Occipital lobe (tissue), 2 donors: ENCODE data around the gene MYH15. TPM values are rescaled to one million over a fixed set of nuclear protein-coding genes. Genes with fewer than 3 reads are reported as not detected.
"Not testable (repeated sequence)": the region's sequence is repeated elsewhere in the genome, so short reads cannot be mapped to it uniquely, and the experiment has no call there.

Experiments used
- DNase-seq: peaks from one replicate; lab custom pipeline; 2025; lab: John Stamatoyannopoulos, UW
- total RNA-seq: library from RNA; depleted of rRNA; stranded (reverse); fragments of >200 nt; gene quantifications from one replicate; pipeline ENCODE4 v1.2.3, GENCODE V29; 2014

MYH15 gene
- total RNA-seq, 1 donor from 2014 or later = 0.31 TPM

DNA sequence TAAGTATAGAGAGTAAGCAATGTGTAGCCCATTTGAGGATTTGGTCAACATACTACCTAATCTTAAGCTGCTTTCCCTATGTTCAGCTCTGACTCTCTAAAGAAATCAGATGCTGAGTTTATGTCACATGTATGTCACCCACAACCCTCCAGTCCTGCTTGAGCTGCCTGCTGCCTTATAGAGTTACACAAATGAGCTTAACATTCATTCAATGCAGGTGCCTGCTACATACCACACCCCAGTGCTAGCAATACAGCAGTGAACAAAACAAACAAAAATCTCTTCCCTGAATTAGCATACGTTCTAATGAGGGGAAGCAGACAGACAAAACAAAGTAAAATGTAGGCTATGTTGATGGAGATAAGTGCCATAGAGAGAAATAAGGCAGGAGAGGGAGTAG, 121.0 kb downstream of the MYH15 start:
- DNase-seq = no peak

GRCh38 chr3:108388136-108389132, 122.0 kb downstream of the MYH15 start:
- DNase-seq = peak; percentile 56

DNA sequence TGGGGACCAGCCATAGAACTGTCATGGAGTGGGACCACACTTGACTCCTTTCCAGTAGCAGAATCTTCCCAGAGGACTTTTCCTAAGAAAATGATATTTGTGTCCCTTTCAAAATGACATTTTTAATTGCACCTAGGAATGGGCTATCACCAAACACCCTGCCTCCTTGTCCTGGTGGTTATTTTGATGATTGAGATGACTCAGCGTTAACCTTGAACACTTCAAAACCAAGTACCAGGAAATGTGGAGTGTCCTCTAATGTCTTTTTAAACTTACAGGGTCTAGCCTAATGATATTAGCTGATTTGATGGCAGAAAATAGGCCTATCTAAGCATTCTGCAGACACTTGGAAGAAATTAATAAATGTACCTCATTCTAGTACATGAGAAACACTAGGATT, 123.3 kb downstream of the MYH15 start:
- no peak for DNase-seq

- DNase-seq = no peak
Observed at GRCh38 chr3:108383306-108383705, 127.1 kb downstream of the MYH15 start.

DNA sequence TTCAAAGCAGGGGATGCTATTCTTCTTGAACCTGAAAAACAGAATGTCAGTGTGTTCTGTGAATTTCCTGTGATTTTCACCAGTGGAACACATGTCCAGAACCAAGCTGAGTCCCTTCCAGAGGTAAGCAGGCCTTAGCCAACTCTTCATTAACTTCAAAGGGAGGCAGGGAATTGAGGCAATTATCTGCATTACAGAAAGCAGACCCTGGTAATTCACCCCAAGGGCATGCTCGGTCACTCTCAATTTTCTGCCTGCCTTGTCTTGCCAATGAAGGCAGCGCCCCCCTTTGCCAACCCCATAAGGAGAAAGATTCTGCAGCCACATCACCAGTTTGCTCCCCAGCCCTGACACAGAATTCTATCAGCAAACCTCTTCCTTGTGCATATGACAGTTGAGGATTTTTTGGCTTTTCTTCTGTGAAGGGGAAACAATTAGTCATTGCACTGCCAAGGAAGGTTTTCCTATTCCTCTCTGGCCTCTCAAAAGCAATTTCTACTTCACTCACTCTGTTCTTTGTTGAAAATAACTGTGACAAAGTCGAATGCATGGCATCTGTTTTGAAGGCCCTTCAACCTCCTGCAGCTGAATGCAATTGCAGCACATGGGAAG, 128.8 kb downstream of the MYH15 start:
- DNase-seq = no peak

- peak; percentile 17 for DNase-seq
Observed at GRCh38 chr3:108380128-108380795, 130.1 kb downstream of the MYH15 start.

DNA sequence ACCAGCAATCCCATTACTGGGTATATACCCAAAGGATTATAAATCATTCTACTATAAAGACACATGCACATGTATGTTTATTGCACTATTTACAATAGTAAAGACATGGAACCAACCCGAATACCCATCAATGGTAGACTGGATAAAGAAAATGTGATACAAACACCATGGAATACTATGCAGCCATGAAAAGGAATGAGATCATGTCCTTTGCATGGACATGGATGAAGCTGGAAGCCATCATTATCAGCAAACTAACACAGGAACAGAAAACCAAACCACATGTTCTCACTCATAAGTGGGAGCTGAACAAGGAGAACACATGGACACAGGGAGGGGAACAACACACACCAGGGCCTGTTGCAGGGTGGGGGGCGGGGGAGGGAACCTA, 131.4 kb downstream of the MYH15 start:
- not testable (repeated sequence) for DNase-seq

DNA sequence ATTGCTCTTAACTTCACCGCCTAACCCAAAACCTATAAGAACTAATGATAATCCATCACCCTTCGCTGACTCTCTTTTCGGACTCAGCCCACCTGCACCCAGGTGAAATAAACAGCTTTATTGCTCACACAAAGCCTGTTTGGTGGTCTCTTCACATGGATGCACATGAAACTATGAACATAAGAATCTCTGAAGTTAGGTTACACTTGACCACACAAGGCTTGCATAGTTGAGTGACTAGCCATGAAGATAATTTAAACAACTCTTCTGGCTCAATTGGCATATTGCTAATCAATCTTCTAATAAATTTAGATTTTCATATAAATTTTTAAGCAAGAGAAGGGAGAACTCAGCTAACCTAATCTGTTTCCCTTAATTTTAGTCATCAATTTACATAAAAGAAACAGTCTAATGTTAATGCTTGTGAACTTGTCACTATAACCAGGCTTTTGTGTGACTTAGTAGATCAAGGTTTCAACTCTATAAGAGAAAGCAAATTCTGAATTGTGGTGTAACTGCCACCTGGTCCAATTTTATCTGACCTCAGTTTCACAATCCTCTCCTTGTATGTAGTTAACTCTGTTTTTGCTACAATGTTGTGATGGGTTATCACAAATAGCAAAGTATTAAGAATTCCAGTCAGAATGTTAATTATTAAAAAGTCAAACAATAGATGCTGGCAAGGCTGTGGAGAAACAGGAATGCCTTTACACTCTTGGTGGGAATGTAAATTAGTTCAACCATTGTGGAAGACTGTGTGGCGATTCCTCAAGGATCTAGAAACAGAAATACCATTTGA, 132.0 kb downstream of the MYH15 start:
- no peak for DNase-seq

- DNase-seq = no peak
Observed at GRCh38 chr3:108377384-108377783, 133.0 kb downstream of the MYH15 start.

DNA sequence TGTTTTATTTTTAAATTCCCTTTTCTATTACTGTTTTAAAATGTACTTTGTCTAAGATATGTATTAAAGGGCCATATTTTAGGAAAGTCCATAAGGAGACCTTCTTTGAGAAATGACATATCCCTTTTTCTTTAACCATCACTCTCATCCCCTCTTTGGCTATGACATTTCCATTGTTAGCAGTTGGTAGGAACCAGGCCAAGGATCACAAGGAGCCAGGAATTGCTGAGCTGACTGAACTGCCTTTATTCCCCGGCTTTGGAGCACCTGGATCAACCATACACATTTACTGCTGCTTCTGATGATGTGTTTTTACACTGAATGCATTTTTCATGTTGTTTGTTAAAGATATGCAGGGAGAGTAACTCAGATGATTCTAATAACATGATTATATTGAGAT, 134.4 kb downstream of the MYH15 start:
- no peak for DNase-seq

GRCh38 chr3:108359011-108359410, 151.4 kb downstream of the MYH15 start:
- DNase-seq = no peak

DNA sequence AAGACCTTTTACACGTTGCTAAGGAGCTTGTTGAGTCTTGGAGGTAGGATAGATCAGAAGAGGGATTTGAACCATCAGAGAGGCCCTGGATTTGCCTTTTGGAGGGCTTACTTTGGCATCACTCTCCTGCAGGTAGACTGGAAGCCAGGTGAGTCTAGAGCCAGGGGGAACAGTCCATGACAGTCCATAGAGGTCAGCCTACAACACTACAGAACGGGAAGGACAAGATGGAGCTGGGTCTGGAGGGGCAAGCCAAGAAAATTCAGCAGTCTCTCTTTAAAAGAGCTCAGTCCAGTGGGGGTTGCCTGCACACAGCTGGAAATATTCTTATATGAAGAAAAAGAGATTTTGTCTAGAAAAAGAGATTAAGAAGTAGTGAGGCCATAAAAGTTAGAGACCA, 153.4 kb downstream of the MYH15 start:
- DNase-seq = no peak

DNA sequence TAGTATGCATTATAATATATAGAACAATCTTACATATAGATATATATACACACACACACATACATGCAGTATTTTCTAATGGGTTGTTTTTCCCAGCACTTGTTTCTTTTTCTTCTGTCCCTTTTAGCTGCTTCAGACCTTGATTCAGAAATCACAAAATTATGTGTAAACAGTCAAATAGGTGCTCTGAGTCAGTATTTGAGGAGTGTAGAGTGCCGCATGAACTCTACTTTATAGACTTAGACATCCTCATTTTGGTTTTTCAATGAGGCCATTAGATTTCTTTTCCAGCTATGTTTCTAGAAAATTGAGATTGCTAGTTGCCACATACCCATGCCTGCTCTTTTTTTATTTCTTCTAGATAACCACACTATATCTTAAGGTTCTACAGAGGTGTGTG, 155.8 kb downstream of the MYH15 start:
- no peak for DNase-seq

GRCh38 chr3:108352176-108352575, 158.2 kb downstream of the MYH15 start:
- DNase-seq = no peak

GRCh38 chr3:108346301-108347227, 163.8 kb downstream of the MYH15 start:
- no peak for DNase-seq

DNA sequence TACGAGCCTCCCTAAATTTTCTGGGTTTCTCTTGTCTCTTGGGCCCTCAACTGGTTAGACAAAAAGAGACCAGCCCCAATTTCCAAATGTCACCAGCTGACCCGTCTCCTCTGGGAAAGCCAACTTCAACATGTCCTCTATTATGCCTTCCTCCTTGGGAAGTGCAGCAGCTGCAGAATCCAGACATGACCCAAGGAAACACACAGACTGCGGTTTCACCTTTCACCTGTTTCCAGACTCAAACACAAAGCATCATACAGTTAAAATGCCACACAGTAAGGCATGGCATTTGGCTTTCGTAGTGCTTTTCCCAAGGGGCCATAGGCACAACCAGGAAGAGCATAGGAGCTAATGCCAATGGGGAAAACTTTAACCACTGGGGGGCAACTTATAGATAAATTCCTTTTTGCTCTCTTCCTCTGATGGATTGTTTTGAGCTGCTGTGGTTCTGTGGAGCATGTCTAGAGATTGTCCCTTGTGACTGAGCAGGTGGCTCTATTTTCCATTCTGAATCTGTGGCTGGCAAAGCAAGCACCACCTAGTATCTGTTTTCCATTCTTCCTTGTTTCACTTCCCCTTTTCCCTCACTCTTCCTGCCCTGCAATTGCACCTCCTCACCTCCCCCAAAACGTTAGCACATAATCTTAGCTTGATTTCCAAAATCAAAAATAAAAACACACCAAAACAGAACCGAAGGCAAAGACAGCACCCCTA, 164.7 kb downstream of the MYH15 start:
- DNase-seq = no peak

DNA sequence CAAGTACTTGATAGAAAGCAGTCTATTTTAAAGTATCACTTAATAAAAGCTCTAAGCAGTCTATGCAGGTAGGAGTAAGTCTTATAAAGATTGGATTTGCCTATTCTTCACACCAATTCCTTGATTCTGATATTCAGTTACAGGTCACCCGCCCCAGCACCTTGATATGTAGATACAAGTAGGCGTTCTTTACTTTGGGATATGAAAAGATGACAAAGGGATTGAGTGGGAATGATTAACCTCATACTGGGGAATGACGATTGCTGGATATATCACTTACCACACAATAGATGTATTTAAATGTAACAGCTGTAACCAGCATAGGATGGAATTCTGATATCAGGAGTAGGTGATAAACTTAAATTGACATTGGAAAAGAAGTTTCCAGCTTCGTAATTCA, 166.9 kb downstream of the MYH15 start:
- DNase-seq = no peak

- no peak for DNase-seq
Observed at GRCh38 chr3:108342837-108343486, 167.4 kb downstream of the MYH15 start.

DNA sequence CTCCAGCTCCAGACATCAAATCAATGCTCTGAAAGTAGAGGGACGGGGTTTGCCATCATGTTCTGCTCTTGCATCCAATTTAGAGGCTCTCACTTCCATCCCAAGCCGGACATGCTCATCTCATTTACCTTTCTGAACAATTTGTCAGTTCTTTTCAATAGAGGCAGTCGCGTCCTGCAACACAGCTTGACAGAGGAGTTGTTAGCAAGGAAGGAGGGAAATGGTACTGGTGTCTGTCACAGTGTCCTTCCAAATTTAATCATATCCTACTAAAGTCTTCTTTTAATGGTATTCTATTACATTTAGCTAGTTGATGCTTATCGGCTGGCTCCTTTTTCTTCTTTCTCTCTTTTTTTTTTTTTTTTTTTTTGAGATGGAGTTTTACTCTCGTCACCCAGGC, 168.5 kb downstream of the MYH15 start:
- DNase-seq = no peak
